Left lung (tissue), 10 donors: ENCODE data around the gene COPZ1. TPM values are rescaled to one million over a fixed set of nuclear protein-coding genes. Genes with fewer than 3 reads are reported as not detected.

Experiments used
- ATAC-seq: fragments of 200-7000 bp; cut with Tn5 transposase; one replicate; pipeline ENCODE4 v1.9.1; 2020; ENCODE audit warnings: moderate library complexity
- DNase-seq, 4 donors: peaks; one replicate each; pipeline ENCODE4 v3.0.0-alpha.2; 2013 to 2020
- H3K27ac ChIP-seq, 2 donors: fragments of 200-600 bp; sonication (generic) in 1 of 2; one replicate each; pipeline versions ENCODE4 v1.5.0 to v1.8.0; 2020 to 2021
- H3K27me3 ChIP-seq, 2 donors: fragments of 200-600 bp; sonication (generic) in 1 of 2; one replicate each; pipeline versions ENCODE4 v1.5.0 to v1.8.0; 2020 to 2021
- H3K36me3 ChIP-seq, 2 donors: fragments of 200-600 bp; sonication (generic) in 1 of 2; one replicate each; pipeline versions ENCODE4 v1.5.0 to v1.8.0; 2020 to 2021
- H3K4me1 ChIP-seq, 2 donors: fragments of 200-600 bp; one replicate each; pipeline ENCODE4 v1.8.0; 2021
- H3K4me3 ChIP-seq, 2 donors: fragments of 200-600 bp; sonication (generic) in 1 of 2; one replicate each; pipeline versions ENCODE4 v1.5.0 to v1.8.0; 2020 to 2021; ENCODE audit warnings: mild to moderate bottlenecking in 1 of 2
- H3K9me3 ChIP-seq, 2 donors: fragments of 200-600 bp; sonication (generic) in 1 of 2; one replicate each; pipeline versions ENCODE4 v1.5.0 to v1.8.0; 2020 to 2021
- intact Hi-C, 2 donors: fragments of 100-400 bp; cut with DNase I; formaldehyde crosslinking; loops; one replicate each; pipeline versions ENCODE4 v1.11.2 to v1.14.2; 2022
- microRNA-seq, 2 donors: library from miRNA; unstranded; fragments of <30 nt; microRNA quantifications; one replicate each; pipeline ENCODE4, GENCODE V29; 2019
- polyA plus RNA-seq, 6 donors: library from polyadenylated mRNA; unstranded; fragments of 120-200 nt; gene quantifications; one replicate each; pipeline ENCODE4 v1.2.1, GENCODE V29; 2013; ENCODE audit not compliant: insufficient read length in 6 of 6
- total RNA-seq, 2 donors: library from RNA; stranded (reverse); fragmentation: NEBNext Ultra II Directional; extraction: Animal tissue kit (Norgen Biotek cat#: 25700); gene quantifications; one replicate each; pipeline ENCODE4 v1.2.1, GENCODE V29; 2021
- TF ChIP-seq, protein P1 (sequence below), 2 donors: fragments of 200-600 bp; sonication (generic) in 1 of 2; IDR thresholded peaks; one replicate each; pipeline versions ENCODE4 v1.5.0 to v1.8.0; 2021; ENCODE audit warnings: antibody characterized with exemption in 2 of 2
- donor health status: DM: no; HTN: yes; CAD: no.
- donor health status: DM: no; HTN: no; CAD: no.

The COPZ1 gene
- total and polyA plus RNA-seq, 8 donors, result 157 to 232 (median 211) TPM

GRCh38 chr12:54397157-54397556, 72.2 kb downstream of the COPZ1 start:
- H3K27me3 ChIP-seq, result no peaks in the 10 kb centered on the region
- H3K4me3 ChIP-seq, result no peak overlapping the region
- no peak for ATAC-seq
- no peaks in the 10 kb centered on the region for H3K9me3 ChIP-seq
- H3K27ac ChIP-seq, result no peak overlapping the region
- peak in 1 of 4 donors; percentile 20 for DNase-seq
- TF ChIP-seq, protein P1, sequence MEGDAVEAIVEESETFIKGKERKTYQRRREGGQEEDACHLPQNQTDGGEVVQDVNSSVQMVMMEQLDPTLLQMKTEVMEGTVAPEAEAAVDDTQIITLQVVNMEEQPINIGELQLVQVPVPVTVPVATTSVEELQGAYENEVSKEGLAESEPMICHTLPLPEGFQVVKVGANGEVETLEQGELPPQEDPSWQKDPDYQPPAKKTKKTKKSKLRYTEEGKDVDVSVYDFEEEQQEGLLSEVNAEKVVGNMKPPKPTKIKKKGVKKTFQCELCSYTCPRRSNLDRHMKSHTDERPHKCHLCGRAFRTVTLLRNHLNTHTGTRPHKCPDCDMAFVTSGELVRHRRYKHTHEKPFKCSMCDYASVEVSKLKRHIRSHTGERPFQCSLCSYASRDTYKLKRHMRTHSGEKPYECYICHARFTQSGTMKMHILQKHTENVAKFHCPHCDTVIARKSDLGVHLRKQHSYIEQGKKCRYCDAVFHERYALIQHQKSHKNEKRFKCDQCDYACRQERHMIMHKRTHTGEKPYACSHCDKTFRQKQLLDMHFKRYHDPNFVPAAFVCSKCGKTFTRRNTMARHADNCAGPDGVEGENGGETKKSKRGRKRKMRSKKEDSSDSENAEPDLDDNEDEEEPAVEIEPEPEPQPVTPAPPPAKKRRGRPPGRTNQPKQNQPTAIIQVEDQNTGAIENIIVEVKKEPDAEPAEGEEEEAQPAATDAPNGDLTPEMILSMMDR (IDR thresholded peaks at IDR 0.05), result no peak
- H3K4me1 ChIP-seq, result peaks cover 0 to 26% of the 10 kb centered on the region in 2 donors
- peaks cover 4 to 84% of the 10 kb centered on the region in 2 donors for H3K36me3 ChIP-seq
- intact Hi-C loops, result no loop called here

DNA sequence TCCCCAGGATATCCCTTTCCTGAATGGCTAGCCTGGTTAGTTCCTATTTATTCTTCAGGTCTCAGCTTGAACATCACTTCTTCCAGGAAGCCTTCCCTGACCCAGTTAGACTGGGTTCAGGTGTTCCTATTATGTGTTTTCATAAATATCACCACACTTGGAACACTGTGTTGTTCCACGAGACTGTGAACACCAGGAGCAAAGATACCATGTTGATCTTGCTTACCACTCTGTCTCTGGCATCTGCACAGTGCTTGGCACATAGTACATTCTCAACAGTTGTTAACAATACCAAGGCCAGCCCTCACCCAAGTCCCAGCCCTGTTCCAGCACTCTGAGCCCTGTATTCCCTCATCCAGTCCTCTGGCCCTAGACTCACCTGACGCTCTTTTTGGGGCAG, 73.3 kb downstream of the COPZ1 start:
- intact Hi-C loops, result loop anchor here in 1 of 2 donors (2.0 kb wide), 1 partner anchor 41 kb away; no protein-coding TSS in a partner anchor

DNA sequence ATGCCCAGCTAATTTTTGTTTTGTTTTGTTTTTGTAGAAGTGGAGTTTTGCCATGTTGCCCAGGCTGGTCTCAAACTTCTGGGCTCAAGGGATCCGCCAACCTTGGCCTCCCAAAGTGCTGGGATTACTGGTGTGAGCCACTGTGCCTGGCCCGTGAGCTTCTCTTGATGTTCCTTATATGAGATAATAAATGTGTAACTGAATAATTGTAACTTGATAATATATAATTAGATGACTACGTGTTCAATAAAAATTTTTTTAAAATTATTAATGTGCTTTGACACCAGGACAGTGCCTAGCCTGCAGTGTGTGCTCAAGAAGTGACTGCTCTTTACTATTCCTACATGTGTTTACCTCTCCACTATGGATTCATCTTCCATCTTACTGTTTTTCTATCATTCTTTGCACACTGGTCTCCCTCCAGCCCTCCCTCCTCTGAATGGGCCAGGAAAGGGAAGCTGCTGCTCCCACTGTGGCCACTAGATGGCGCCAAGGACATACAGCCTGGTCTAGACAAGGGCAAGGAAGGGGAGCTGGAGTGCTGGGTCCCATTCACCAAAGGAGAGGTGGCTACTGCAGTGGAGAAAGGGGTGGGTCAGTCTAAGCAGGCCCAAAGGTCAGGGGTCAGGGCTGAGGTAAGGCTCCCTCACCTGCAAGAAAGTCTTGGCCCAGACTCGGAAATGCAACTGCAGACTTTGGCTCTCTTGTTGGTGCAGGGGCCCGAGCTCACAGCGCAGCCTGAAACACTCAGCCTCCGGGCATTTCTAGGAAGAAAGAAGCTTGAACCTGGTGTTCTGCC, 74.3 kb downstream of the COPZ1 start:
- ATAC-seq (peak; percentile 93), DNase-seq (peak; percentile 77 to 93 (median 86))
- H3K27ac ChIP-seq, result no peak overlapping the region
- intact Hi-C loops, result loop anchor here in 1 of 2 donors (2.0 kb wide), 1 partner anchor 40 kb away; no protein-coding TSS in a partner anchor
- no peaks in the 10 kb centered on the region for H3K9me3 ChIP-seq
- H3K4me3 ChIP-seq, result no peak overlapping the region
- peaks cover 4 to 100% of the 10 kb centered on the region in 2 donors for H3K36me3 ChIP-seq
- H3K27me3 ChIP-seq, result no peaks in the 10 kb centered on the region
- peaks cover 0 to 5% of the 10 kb centered on the region in 2 donors for H3K4me1 ChIP-seq
- TF ChIP-seq, protein P1 (IDR thresholded peaks at IDR 0.05), result peak; percentile 96 to 99

More for the DNA sequence above, 73.3 kb downstream of the COPZ1 start:
- TF ChIP-seq, protein P1 (IDR thresholded peaks at IDR 0.05), result no peak
- Histone ChIP-seq H3K4me1 (peaks cover 0 to 15% of the 10 kb centered on the region in 2 donors), H3K36me3 (peaks cover 4 to 95% of the 10 kb centered on the region in 2 donors), H3K27me3 (no peaks in the 10 kb centered on the region), H3K9me3 (no peaks in the 10 kb centered on the region), H3K4me3 (no peak overlapping the region), H3K27ac (no peak overlapping the region)
- ATAC-seq, result no peak
- no peak for DNase-seq

- TF ChIP-seq, protein P1 (IDR thresholded peaks at IDR 0.05), result no peak
- ATAC-seq (no peak), DNase-seq (no peak)
- Histone ChIP-seq H3K27ac (no peak overlapping the region), H3K4me3 (no peak overlapping the region), H3K4me1 (peaks cover 0 to 8% of the 10 kb centered on the region in 2 donors), H3K36me3 (peaks cover 4 to 100% of the 10 kb centered on the region in 2 donors), H3K9me3 (no peaks in the 10 kb centered on the region), H3K27me3 (no peaks in the 10 kb centered on the region)
- intact Hi-C loops, result no loop called here
These were observed 76.2 kb downstream of the COPZ1 start for GRCh38 chr12:54401119-54401518.

Small RNA genes within 50 kb of the gene (microRNA-seq; reads per million reads assigned to microRNA genes)
- 393 to 495 reads per million in 2 donors for gene MIR148B

Other genes with a start within 250 kb of the COPZ1 start
- gene SMUG1, start 136.1 kb upstream of the COPZ1 start, total RNA-seq, result 10 to 100 TPM; 28.8 to 32.8 TPM
- 10 to 100 TPM; 30.2 to 33.2 (median 31.8) TPM for gene SMUG1, start 136.1 kb upstream of the COPZ1 start, polyA plus RNA-seq
- gene CBX5, start 45.0 kb upstream of the COPZ1 start, total RNA-seq, result 10 to 100 TPM; 69.8 to 72.2 TPM
- 100 to 1,000 TPM; 105 to 134 (median 114) TPM for gene CBX5, start 45.0 kb upstream of the COPZ1 start, polyA plus RNA-seq
- 100 to 1,000 TPM; 652 to 783 TPM for gene HNRNPA1, start 44.4 kb upstream of the COPZ1 start, total RNA-seq
- 1,000 to 10,000 TPM; 3,305 to 4,346 (median 3,991) TPM for gene HNRNPA1, start 44.4 kb upstream of the COPZ1 start, polyA plus RNA-seq
- gene NFE2, start 24.1 kb upstream of the COPZ1 start, total RNA-seq, result 10 to 100 TPM in 1 of 2 donors, 1 to 10 TPM in 1; 2.9 to 21.3 TPM
- gene NFE2, start 24.1 kb upstream of the COPZ1 start, polyA plus RNA-seq, result 1 to 10 TPM; 4.5 to 6.4 (median 5.7) TPM
- gene GPR84, start 39.4 kb downstream of the COPZ1 start, total RNA-seq, result 10 to 100 TPM in 1 of 2 donors, under 1 TPM in 1; 0.99 to 10.3 TPM
- gene GPR84, start 39.4 kb downstream of the COPZ1 start, polyA plus RNA-seq, result under 1 TPM in 5 of 6 donors, not detected in 1; 0.23 to 0.73 (median 0.39) TPM
- 10 to 100 TPM; 18.1 to 19.0 TPM for gene ZNF385A, start 59.6 kb downstream of the COPZ1 start, total RNA-seq
- 10 to 100 TPM in 3 of 6 donors, 1 to 10 TPM in 3; 8.2 to 14.8 (median 9.8) TPM for gene ZNF385A, start 59.6 kb downstream of the COPZ1 start, polyA plus RNA-seq
- 100 to 1,000 TPM in 1 of 2 donors, 10 to 100 TPM in 1; 76.4 to 142 TPM for gene ITGA5, start 94.1 kb downstream of the COPZ1 start, total RNA-seq
- 10 to 100 TPM; 56.1 to 75.4 (median 69.5) TPM for gene ITGA5, start 94.1 kb downstream of the COPZ1 start, polyA plus RNA-seq
- 1 to 10 TPM in 1 of 2 donors, under 1 TPM in 1; 0.47 to 1.4 TPM for gene GTSF1, start 148.5 kb downstream of the COPZ1 start, total RNA-seq
- gene GTSF1, start 148.5 kb downstream of the COPZ1 start, polyA plus RNA-seq, result under 1 TPM in 4 of 6 donors, not detected in 2; 0.13 to 0.91 (median 0.34) TPM
- gene NCKAP1L, start 172.6 kb downstream of the COPZ1 start, total RNA-seq, result 10 to 100 TPM; 39.3 to 95.7 TPM
- 1 to 10 TPM; 5.1 to 8.4 (median 6.6) TPM for gene NCKAP1L, start 172.6 kb downstream of the COPZ1 start, polyA plus RNA-seq
- 1 to 10 TPM; 2.1 to 8.1 TPM for gene PDE1B, start 224.5 kb downstream of the COPZ1 start, total RNA-seq
- gene PDE1B, start 224.5 kb downstream of the COPZ1 start, polyA plus RNA-seq, result 1 to 10 TPM; 3.3 to 4.9 (median 4.6) TPM